ENCODE measurements around the gene SUSD3. TPM values are rescaled to one million over a fixed set of nuclear protein-coding genes. Genes with fewer than 3 reads are reported as not detected.
"Not testable (repeated sequence)": the region's sequence is repeated elsewhere in the genome, so short reads cannot be mapped to it uniquely, and the experiment has no call there.

SUSD3 gene
- total RNA-seq, 1 donor from 2014 or later: 58.8 TPM

DNA sequence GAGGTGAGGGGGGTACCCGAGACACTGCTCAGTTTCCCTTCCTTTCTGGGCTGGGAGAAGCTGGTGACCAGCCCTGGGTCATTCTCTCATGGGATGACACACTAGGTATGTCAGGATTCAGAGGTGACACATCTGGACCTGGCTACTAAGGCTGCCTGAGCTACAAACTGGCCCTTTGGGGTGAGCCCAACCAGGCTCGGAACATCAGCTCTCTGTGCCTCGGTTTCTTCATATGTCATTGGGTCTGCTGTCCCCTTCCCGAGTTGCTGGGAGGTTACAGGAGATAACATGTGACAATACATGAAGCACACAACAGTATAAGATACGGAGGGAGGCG, 49.3 kb downstream of the SUSD3 start:
- intact Hi-C loops (cut with micrococcal nuclease): loop anchor here (5.0 kb wide), 1 partner anchor 35 kb away; no protein-coding TSS in a partner anchor

GRCh38 chr9:93108291-93109041, 50.0 kb downstream of the SUSD3 start:
- intact Hi-C loops (cut with micrococcal nuclease): loop anchor here (5.0 kb wide), 1 partner anchor 34 kb away; no protein-coding TSS in a partner anchor

- intact Hi-C loops (cut with micrococcal nuclease): no loop called here
These were observed 51.9 kb downstream of the SUSD3 start for GRCh38 chr9:93110311-93110855.

GRCh38 chr9:93111001-93111370, 52.5 kb downstream of the SUSD3 start:
- intact Hi-C loops (cut with micrococcal nuclease): no loop called here

- intact Hi-C loops (cut with micrococcal nuclease): no loop called here
These were observed 53.0 kb downstream of the SUSD3 start for GRCh38 chr9:93111371-93112115.

DNA sequence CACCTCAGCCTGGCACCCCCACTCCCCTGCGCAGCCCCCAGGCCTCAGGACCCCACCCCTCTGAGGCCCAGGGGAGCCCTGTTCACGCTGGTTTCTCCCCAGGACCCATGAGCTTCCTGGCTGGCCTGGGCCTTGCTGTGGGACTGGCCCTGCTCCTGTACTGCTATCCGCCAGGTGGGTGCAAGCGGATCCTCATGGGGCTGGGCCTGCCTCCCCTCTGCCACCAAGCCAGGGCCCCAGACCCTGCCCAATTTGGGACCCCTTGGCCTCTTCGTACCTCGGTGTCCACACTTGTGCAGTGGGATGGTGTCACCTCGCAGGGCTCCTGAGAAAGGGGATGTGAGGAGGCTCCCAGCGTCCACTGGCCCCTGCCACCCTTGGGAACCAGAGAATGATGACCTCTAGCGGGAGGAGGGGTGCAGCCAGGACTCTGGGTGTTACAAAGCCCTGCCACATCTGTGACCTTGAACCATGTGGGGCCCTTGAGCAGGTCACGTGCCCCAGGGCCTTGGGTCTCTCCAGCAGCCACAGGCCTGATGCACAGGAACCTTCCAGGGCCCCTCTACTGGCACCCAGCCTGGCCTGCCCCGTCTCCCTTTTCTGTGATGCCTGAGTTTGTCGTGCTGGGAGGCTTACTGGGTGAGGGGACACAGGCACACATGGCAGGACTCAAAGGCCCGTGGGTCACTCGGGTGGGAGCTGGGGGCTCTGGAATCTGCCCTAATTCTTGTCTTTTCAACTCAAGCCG, 53.8 kb downstream of the SUSD3 start:
- intact Hi-C loops (cut with micrococcal nuclease): no loop called here

DNA sequence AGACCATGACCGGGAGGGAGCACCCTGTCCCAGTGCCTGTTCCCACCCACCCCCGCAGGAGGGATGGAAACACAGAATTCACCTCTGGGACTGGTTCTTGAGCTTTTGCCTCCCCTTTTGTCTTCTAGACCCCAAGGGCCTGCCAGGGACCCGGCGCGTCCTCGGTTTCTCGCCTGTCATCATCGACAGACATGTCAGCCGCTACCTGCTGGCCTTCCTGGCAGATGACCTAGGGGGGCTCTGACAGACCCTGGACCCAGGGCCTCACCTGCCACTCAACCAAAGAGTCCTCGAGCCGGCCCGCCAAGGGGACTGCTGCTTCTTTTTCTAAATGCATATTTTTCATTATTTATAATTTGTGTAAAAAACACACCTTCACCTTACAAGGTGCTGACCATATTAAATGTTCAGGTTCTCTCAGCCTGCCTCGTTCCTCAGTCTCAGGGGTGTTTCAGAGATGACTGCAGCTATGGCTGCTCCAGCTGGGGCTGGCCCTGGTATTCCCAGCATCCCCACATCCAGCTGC, 54.4 kb downstream of the SUSD3 start:
- intact Hi-C loops (cut with micrococcal nuclease): no loop called here

DNA sequence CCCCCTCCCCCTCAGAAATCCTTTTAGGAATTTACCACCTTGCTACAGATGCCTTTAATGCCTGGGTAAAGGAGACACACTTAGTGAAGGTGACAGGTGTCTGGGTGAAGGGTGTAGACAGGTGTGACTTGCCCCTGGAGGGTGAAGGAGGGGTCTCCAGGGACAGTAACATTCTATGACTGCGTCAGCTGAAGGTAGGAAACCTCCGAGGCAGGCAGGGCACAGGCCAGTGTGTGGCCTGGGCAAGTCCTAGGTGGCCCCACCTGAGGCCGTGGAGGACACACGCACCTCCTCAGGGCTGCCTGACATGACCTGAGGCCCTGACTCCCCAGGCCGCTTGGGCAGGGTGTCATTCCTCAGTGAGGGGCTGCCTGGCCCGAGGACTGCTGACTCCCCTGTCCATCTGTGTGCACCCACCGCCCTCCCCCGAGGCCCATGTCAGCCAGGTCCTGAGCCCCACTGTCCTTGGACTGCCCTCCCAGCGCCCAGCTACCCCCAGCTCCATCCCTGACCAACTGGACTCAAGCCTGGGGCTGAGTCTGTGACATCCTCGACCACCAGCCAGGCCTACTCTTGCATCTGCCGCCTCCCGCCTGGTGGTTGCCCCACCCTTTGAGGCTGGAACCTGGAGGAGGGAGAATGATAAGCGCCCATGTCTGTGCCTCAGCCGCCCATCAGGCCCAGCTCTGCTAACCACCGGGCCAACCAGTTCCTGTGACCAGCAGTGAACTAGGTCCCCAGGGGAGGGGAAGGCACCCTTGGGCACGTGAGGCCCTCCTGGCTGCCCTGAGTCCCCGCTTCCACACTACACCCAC, 55.9 kb downstream of the SUSD3 start:
- intact Hi-C loops (cut with micrococcal nuclease): no loop called here

GRCh38 chr9:93114984-93115335, 56.5 kb downstream of the SUSD3 start:
- intact Hi-C loops (cut with micrococcal nuclease): no loop called here

- intact Hi-C loops (cut with micrococcal nuclease): no loop called here
These were observed 57.1 kb downstream of the SUSD3 start for GRCh38 chr9:93115486-93116071.

- intact Hi-C loops (cut with micrococcal nuclease): no loop called here
These were observed 57.8 kb downstream of the SUSD3 start for GRCh38 chr9:93116072-93116961.

- intact Hi-C loops (cut with micrococcal nuclease): not testable (repeated sequence)
These were observed 59.0 kb downstream of the SUSD3 start for GRCh38 chr9:93117521-93117920.

DNA sequence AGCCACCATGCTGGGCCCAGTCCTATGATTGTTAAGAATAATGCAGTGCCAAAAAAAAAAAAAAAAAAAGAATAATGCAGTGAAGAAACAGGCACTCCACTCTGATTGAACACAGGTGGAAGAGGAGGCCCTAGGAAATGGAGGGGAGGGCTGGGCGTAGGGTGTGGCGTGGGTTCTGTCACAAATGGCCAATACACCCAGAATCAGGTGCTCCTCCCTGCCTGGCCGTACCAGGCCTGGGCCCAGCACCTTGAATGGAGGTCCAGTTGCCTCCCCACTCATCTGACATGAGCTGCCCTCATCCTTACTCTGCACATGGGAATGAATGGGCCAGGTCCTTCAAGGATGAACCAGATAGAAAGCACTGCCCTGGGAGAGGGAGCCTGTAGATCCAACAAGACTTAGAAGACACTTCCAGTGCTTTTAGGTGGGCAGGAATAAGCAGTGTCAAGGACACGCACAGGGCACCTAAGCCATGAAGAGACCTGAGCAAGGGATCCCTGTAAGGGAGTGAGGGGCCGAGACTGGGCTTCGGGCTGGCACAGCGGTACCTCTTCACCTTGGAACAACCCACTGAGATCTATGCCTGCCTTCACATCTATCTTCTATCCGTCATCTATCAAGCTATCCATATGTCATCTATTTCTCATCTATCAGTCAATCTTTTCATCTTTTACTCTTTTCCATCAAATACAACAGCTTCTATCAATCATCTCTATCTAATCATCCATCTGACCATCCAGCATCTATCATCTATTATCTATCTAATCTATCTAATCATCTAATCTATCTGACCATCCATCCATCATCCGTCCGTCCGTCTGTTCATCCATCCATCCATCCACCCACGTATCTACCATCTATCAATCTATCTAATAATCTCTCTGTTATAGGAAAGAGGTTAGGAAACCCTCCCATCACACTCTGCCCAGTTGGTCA, 59.7 kb downstream of the SUSD3 start:
- intact Hi-C loops (cut with micrococcal nuclease): no loop called here

GRCh38 chr9:93118863-93119702, 60.6 kb downstream of the SUSD3 start:
- intact Hi-C loops (cut with micrococcal nuclease): no loop called here

DNA sequence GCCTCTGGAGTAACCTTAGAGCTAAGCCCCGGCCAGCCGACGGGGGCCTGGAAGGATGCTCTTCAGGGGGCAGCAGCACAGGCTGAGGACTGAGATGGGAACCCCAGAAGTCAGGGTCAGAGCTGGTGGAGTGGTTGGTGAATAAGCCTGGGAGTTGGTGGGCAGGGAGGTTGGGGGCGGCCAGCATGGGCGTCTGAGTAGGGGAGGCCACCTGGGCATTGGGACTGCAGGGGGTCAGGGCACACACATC, 61.1 kb downstream of the SUSD3 start:
- intact Hi-C loops (cut with micrococcal nuclease): no loop called here

DNA sequence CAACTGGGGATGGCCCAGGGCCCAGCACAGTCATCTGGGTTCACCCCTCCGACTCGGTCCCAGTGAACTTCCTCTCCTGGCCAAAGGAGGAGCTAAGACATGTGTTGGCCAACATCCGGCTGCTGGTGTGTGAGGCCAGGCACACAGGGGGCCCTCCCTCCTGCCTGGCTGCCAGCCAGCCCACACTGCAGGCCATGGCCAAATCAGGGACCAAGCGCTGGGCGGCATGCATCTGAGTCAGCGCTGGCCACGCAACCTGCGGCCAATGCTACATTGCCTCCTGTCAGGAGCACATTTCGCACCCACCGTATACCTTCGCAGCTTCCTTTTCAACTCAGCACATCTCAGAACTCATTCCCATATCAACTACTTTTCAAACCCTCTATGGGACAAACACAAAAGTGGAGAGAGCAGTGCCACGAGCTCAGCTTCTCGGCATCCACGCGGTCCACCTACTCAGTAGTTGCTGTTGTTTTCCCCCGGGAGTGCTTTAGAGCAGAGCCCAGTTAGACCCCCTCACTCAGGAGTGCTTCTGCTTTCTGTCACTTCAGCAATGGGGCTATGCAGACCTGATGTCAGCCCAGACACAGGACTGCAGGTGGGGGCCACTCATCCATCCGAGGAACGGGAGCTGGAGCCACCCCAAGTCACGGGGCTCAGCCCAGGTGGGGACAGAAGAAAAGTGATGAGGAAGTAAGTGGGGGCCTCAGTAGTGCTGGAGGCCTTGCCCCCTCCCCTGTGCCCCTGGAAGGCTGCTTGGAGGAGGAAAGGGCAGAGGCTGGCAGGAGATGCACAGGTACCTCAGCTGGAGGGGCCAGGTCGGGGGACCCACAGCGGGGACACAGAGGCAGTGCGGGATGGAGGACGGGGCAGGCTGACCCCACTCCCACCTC, 61.7 kb downstream of the SUSD3 start:
- intact Hi-C loops (cut with micrococcal nuclease): no loop called here

DNA sequence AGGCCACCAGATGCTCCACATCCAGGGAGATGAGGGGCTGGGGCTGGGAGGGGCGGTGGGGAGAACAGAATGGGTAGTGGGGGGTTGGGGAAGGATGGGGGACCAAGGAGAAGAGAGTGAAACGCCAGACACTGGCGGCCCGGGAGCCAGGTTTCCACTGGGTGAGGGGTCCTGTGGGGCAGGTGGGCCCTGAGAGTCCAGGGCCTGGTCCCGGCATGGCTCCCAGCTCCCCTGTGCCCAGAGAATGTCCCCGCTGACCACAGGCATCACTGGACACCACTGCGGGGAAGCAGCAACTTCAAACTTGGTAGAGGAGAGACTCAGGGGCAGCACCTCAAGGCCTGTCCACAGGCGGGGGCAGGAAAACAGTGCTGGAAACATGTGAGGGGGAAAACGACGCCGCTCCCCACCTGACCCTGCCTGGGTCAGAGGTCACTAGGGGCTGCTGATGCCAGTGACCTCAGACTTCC, 62.4 kb downstream of the SUSD3 start:
- intact Hi-C loops (cut with micrococcal nuclease): no loop called here

Measured in T-helper 2 cell treated with Interferon-gamma antibody and Interleukin-4, amounts not matched to agents 100 ng/mL and 5 ng/mL, for 36 hours (primary cell).